NCI-H2227 (cell line): ENCODE measurements around the gene FRMD3.

Experiments
- DNase-seq: peaks from one replicate; lab custom pipeline; 2025; ENCODE audit not compliant: unreplicated experiment; lab: John Stamatoyannopoulos, UW

Gene FRMD3

GRCh38 chr9:83290692-83291091 lies 247.5 kb downstream of the FRMD3 start:
- no peak for DNase-seq

GRCh38 chr9:83287021-83287420 lies 251.2 kb downstream of the FRMD3 start:
- no peak for DNase-seq

GRCh38 chr9:83285445-83286225 lies 252.6 kb downstream of the FRMD3 start:
- DNase-seq = no peak

GRCh38 chr9:83284746-83285145 lies 253.5 kb downstream of the FRMD3 start:
- DNase-seq = no peak

GRCh38 chr9:83283528-83283927 lies 254.7 kb downstream of the FRMD3 start:
- no peak for DNase-seq

GRCh38 chr9:83281306-83282255 lies 256.6 kb downstream of the FRMD3 start:
- no peak for DNase-seq

GRCh38 chr9:83280790-83281189 lies 257.4 kb downstream of the FRMD3 start:
- DNase-seq = no peak

- no peak for DNase-seq
Observed at GRCh38 chr9:83280268-83280667, 257.9 kb downstream of the FRMD3 start.

- no peak for DNase-seq
Observed at GRCh38 chr9:83274787-83275186, 263.4 kb downstream of the FRMD3 start.

GRCh38 chr9:83271665-83272071 lies 266.5 kb downstream of the FRMD3 start:
- DNase-seq = no peak

- no peak for DNase-seq
Observed at GRCh38 chr9:83270116-83270515, 268.1 kb downstream of the FRMD3 start.

- DNase-seq = no peak
Observed at GRCh38 chr9:83267741-83268140, 270.5 kb downstream of the FRMD3 start.

GRCh38 chr9:83266666-83267496 lies 271.3 kb downstream of the FRMD3 start:
- no peak for DNase-seq

- DNase-seq = no peak
Observed at GRCh38 chr9:83266331-83266665, 271.9 kb downstream of the FRMD3 start.

- no peak for DNase-seq
Observed at GRCh38 chr9:83264315-83264714, 273.9 kb downstream of the FRMD3 start.

- no peak for DNase-seq
Observed at GRCh38 chr9:83259558-83259957, 278.6 kb downstream of the FRMD3 start.

- no peak for DNase-seq
Observed at GRCh38 chr9:83257937-83258891, 280.0 kb downstream of the FRMD3 start.

GRCh38 chr9:83247732-83248131 lies 290.5 kb downstream of the FRMD3 start:
- no peak for DNase-seq

GRCh38 chr9:83245979-83246659 lies 292.1 kb downstream of the FRMD3 start:
- no peak for DNase-seq

- DNase-seq = no peak
Observed at GRCh38 chr9:83242066-83242465, 296.1 kb downstream of the FRMD3 start.
